Prostate gland (tissue), 2 donors: Measurements from ENCODE around the gene SLC24A3. TPM values are rescaled to one million over a fixed set of nuclear protein-coding genes. Genes with fewer than 3 reads are reported as not detected.

ENCODE experiments used
- DNase-seq: peaks from one replicate; pipeline ENCODE4 v3.0.0-alpha.2; 2019; ENCODE audit warnings: low spot score
- H3K27ac ChIP-seq, 2 donors: fragments of 200-600 bp; sonication (generic); 2 replicates each; pipeline ENCODE4 v1.5.1; 2017 to 2019
- H3K27me3 ChIP-seq: fragments of 200-600 bp; sonication (generic); replicated peaks from 2 replicates; pipeline ENCODE4 v1.5.1; 2019; ENCODE audit not compliant: insufficient read depth
- H3K36me3 ChIP-seq, 2 donors: fragments of 200-600 bp; sonication (generic); 1 replicate in 1 of 2; 2 replicates in 1 of 2; pipeline versions ENCODE4 v1.5.1 to v1.8.1; 2017 to 2019
- H3K4me1 ChIP-seq: fragments of 200-600 bp; sonication (generic); replicated peaks from 2 replicates; pipeline ENCODE4 v1.5.1; 2019
- H3K4me3 ChIP-seq, 2 donors: fragments of 200-600 bp; sonication (generic); 2 replicates each; pipeline ENCODE4 v1.5.1; 2017 to 2019
- H3K9me3 ChIP-seq: fragments of 200-600 bp; sonication (generic); 2 replicates; pipeline ENCODE4 v1.5.1; 2017
- CTCF ChIP-seq, 4 experiments: fragments of 200-600 bp in 2 of 4; fragments of 450-650 bp in 2 of 4; sonication (generic) in 2 of 4; IDR thresholded peaks; 1 replicate in 3 of 4; 2 replicates in 1 of 4; pipeline ENCODE4 v1.5.1; 2016 to 2019; ENCODE audit warnings: antibody characterized with exemption in 4 of 4, mild to moderate bottlenecking in 2 of 4, moderate library complexity in 2 of 4
- POLR2A ChIP-seq: fragments of 450-650 bp; IDR thresholded peaks from one replicate; pipeline ENCODE4 v1.6.1; 2016; ENCODE audit warnings: antibody characterized with exemption, mild to moderate bottlenecking
- POLR2AphosphoS5 ChIP-seq: sonication (generic); formaldehyde crosslinking; IDR thresholded peaks from one replicate; pipeline ENCODE4 v1.6.1; 2017; ENCODE audit warnings: antibody characterized with exemption
- WGBS: methylation state at CpG from one replicate; pipeline ENCODE4 v1.1.5; 2018; 5-methylcytosine and 5-hydroxymethylcytosine counted together
- intact Hi-C: fragments of 100-400 bp; cut with DNase I; formaldehyde crosslinking; loops from one replicate; pipeline ENCODE4 v1.14.2; 2022
- total RNA-seq, 2 donors: library from RNA; depleted of rRNA; stranded (reverse); fragments of >200 nt; gene quantifications; one replicate each; pipeline ENCODE4 v1.1.0, GENCODE V29; 2016

SLC24A3 gene
- total RNA-seq, 2 donors from 2014 or later, result 4.6 to 8.0 TPM

- no peak overlapping the region for H3K4me3 ChIP-seq
- no peaks in the 10 kb centered on the region for H3K4me1 ChIP-seq
- TF ChIP-seq CTCF (IDR thresholded peaks at IDR 0.05) (no peak), POLR2A (no peak), POLR2AphosphoS5 (no peak)
- H3K36me3 ChIP-seq, result no peaks in the 10 kb centered on the region
- 39% methylated on average over 12 of the region's 12 CpGs for WGBS
- H3K9me3 ChIP-seq, result no peaks in the 10 kb centered on the region
- no peak overlapping the region for H3K27ac ChIP-seq
- no peak for DNase-seq
- no peaks in the 10 kb centered on the region for H3K27me3 ChIP-seq
- intact Hi-C loops, result no loop called here
These were observed 20.8 kb downstream of the SLC24A3 start for GRCh38 chr20:19232997-19233794.

GRCh38 chr20:19236371-19237055 lies 24.1 kb downstream of the SLC24A3 start:
- Histone ChIP-seq H3K4me3 (no peak overlapping the region), H3K27ac (no peak overlapping the region), H3K4me1 (no peaks in the 10 kb centered on the region), H3K36me3 (no peaks in the 10 kb centered on the region), H3K9me3 (no peaks in the 10 kb centered on the region), H3K27me3 (no peaks in the 10 kb centered on the region)
- intact Hi-C loops, result no loop called here
- no peak for DNase-seq
- TF ChIP-seq POLR2AphosphoS5, result no peak
- no peak for TF ChIP-seq POLR2A
- TF ChIP-seq CTCF (IDR thresholded peaks at IDR 0.05), result no peak
- 87% methylated on average over 7 of the region's 7 CpGs for WGBS

GRCh38 chr20:19241440-19241839 lies 29.0 kb downstream of the SLC24A3 start:
- TF ChIP-seq CTCF (IDR thresholded peaks at IDR 0.05), result no peak
- no peak for TF ChIP-seq POLR2A
- TF ChIP-seq POLR2AphosphoS5, result no peak
- intact Hi-C loops, result no loop called here
- no peak overlapping the region for H3K4me3 ChIP-seq
- no peaks in the 10 kb centered on the region for H3K9me3 ChIP-seq
- DNase-seq, result no peak
- WGBS, result 65% methylated on average over 13 of the region's 13 CpGs
- H3K27me3 ChIP-seq, result no peaks in the 10 kb centered on the region
- H3K36me3 ChIP-seq, result no peaks in the 10 kb centered on the region
- no peaks in the 10 kb centered on the region for H3K4me1 ChIP-seq
- no peak overlapping the region for H3K27ac ChIP-seq

- no peaks in the 10 kb centered on the region for H3K4me1 ChIP-seq
- no peak overlapping the region for H3K27ac ChIP-seq
- H3K27me3 ChIP-seq, result no peaks in the 10 kb centered on the region
- no peaks in the 10 kb centered on the region for H3K9me3 ChIP-seq
- no peak for DNase-seq
- TF ChIP-seq CTCF (IDR thresholded peaks at IDR 0.05) (no peak), POLR2AphosphoS5 (no peak), POLR2A (no peak)
- 86% methylated on average over 8 of the region's 8 CpGs for WGBS
- no peak overlapping the region for H3K4me3 ChIP-seq
- H3K36me3 ChIP-seq, result no peaks in the 10 kb centered on the region
- intact Hi-C loops, result no loop called here
These were observed 31.8 kb downstream of the SLC24A3 start for GRCh38 chr20:19244291-19244690.
